Activated naive CD4-positive, alpha-beta T cell treated with anti-CD3 and anti-CD28 coated beads, Interleukin-2, amount 50 U/mL, for 24 hours (primary cell): ENCODE results near the gene FGF5.

Source experiments
- H3K27ac Mint-ChIP-seq: one replicate; pipeline ENCODE4 v1.8.0; 2021; ENCODE audit warnings: mild to moderate bottlenecking, mixed read lengths
- H3K27me3 Mint-ChIP-seq: one replicate; pipeline ENCODE4 v1.8.0; 2021; ENCODE audit warnings: mixed read lengths
- H3K36me3 Mint-ChIP-seq: one replicate; pipeline ENCODE4 v1.8.0; 2021; ENCODE audit warnings: mixed read lengths
- H3K4me1 Mint-ChIP-seq: one replicate; pipeline ENCODE4 v1.8.0; 2021; ENCODE audit warnings: mixed read lengths
- H3K4me3 Mint-ChIP-seq: one replicate; pipeline ENCODE4 v1.8.0; 2021; ENCODE audit warnings: mild to moderate bottlenecking, mixed read lengths
- H3K9me3 Mint-ChIP-seq: one replicate; pipeline ENCODE4 v1.8.0; 2021; ENCODE audit warnings: mixed read lengths

Gene FGF5

DNA sequence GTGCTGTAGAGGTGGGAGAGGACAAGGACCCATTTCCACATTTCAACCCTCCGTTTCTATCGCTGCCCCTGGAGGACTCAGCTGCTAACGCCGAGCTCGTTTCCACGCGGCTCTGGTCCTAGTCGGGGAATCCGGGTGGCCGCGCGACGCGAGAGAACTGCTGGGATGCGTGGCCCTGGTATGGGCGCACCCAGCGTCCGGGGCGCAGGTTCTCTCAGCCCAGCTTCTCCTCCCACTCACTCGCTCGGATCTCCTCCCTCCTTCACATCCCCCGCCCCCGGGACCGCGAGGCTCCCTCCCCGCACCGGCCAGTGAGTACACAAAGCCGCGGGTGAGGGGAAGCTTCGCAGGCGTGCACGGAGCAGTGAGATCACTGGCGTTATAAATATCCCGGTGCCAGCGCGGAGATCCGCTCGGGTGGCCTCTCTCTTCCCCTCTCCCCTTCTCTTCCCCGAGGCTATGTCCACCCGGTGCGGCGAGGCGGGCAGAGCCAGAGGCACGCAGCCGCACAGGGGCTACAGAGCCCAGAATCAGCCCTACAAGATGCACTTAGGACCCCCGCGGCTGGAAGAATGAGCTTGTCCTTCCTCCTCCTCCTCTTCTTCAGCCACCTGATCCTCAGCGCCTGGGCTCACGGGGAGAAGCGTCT, at the start of gene FGF5:
Gene FGF5 (plus strand): TSS at position 412 of the 649 bp plus-strand sequence. CDS start 161 bp downstream, at position 573.
- peak within 1 kb of the TSS; percentile 70 for H3K4me3 Mint-ChIP-seq
- peaks cover 31% of the 10 kb centered on the region for H3K4me1 Mint-ChIP-seq
- H3K36me3 Mint-ChIP-seq: no peaks in the 10 kb centered on the region

GRCh38 chr4:80219301-80220025, 47.0 kb upstream of the FGF5 start:
- no peaks in the 10 kb centered on the region for H3K4me1 Mint-ChIP-seq
- no peaks in the 10 kb centered on the region for H3K36me3 Mint-ChIP-seq
- H3K9me3 Mint-ChIP-seq: no peaks in the 10 kb centered on the region
- H3K4me3 Mint-ChIP-seq: no peak overlapping the region
- no peak overlapping the region for H3K27ac Mint-ChIP-seq
- H3K27me3 Mint-ChIP-seq: peaks cover 12% of the 10 kb centered on the region

More for the DNA sequence above, at the start of gene FGF5:
- no peak within 1 kb of the TSS for H3K27ac Mint-ChIP-seq
- no peaks in the 10 kb centered on the region for H3K9me3 Mint-ChIP-seq
- peaks cover 60% of the 10 kb centered on the region for H3K27me3 Mint-ChIP-seq

DNA sequence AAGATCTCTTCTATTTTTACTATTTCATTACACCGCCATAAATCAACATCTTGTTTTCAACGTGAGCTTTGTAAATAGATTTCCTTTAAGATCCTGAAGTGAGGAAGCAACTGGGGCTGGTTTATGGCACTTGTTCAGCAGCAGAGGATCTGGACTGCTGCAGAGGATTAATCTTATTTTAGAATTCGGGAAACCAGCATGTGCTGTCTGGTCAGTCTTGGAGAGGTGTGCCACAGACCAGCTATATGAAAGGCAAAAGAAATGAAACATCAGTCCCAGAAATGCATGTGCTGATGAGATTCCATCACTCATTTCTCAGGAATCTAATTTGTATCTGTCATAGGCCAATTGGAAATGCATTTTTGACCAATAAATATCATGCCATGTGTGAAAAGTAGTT, 45.8 kb upstream of the FGF5 start:
- Mint-ChIP-seq H3K27me3 (peaks cover 12% of the 10 kb centered on the region), H3K36me3 (no peaks in the 10 kb centered on the region), H3K27ac (no peak overlapping the region), H3K9me3 (no peaks in the 10 kb centered on the region), H3K4me3 (no peak overlapping the region), H3K4me1 (no peaks in the 10 kb centered on the region)

DNA sequence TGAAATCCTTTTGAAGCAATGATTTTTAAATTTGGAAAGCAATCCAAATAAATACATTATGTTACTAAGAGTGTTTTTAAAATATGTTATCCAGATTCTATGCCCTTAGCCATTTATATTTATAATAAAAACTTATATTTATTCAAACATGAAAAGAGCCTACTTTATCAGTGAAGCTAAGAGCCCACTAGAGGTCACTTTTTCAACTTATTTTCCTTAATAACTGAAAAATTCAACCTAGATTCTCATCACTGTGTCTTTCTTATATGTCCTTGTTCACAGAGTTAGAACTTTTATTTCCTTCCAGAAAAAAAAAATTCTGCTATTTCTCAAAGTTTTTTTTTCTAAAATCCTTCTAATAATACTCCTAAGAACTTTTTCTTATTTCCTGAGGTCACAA, 45.3 kb upstream of the FGF5 start:
- Mint-ChIP-seq H3K27me3 (peaks cover 12% of the 10 kb centered on the region), H3K4me1 (no peaks in the 10 kb centered on the region), H3K9me3 (no peaks in the 10 kb centered on the region), H3K4me3 (no peak overlapping the region), H3K36me3 (no peaks in the 10 kb centered on the region), H3K27ac (no peak overlapping the region)

DNA sequence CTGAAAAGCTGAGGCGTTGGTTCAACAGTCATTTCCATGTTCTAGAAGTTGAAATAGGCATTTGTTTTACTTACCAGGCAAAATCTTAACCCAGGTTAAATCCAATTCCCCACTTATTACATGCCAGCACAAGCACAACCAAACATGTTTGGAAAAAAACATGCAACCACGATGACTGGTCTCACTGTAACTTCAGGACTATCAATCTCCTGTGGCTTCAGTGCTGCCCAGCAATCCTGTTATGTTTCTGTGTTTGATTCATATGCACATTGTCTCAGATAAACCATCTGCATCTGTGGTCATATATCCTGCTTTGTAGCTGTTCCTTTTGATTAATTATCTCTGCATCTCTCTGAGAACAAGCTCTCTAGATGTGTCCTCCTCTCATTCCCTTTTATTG, 40.9 kb upstream of the FGF5 start:
- no peaks in the 10 kb centered on the region for H3K36me3 Mint-ChIP-seq
- H3K4me3 Mint-ChIP-seq: no peak overlapping the region
- peaks cover 21% of the 10 kb centered on the region for H3K27me3 Mint-ChIP-seq

GRCh38 chr4:80226094-80226493, 40.4 kb upstream of the FGF5 start:
- no peaks in the 10 kb centered on the region for H3K4me1 Mint-ChIP-seq
- H3K9me3 Mint-ChIP-seq: no peaks in the 10 kb centered on the region
- no peak overlapping the region for H3K4me3 Mint-ChIP-seq
- H3K36me3 Mint-ChIP-seq: no peaks in the 10 kb centered on the region
- peaks cover 19% of the 10 kb centered on the region for H3K27me3 Mint-ChIP-seq
- H3K27ac Mint-ChIP-seq: no peak overlapping the region

More for the DNA sequence above, 40.9 kb upstream of the FGF5 start:
- Mint-ChIP-seq H3K4me1 (no peaks in the 10 kb centered on the region), H3K27ac (no peak overlapping the region), H3K9me3 (no peaks in the 10 kb centered on the region)

DNA sequence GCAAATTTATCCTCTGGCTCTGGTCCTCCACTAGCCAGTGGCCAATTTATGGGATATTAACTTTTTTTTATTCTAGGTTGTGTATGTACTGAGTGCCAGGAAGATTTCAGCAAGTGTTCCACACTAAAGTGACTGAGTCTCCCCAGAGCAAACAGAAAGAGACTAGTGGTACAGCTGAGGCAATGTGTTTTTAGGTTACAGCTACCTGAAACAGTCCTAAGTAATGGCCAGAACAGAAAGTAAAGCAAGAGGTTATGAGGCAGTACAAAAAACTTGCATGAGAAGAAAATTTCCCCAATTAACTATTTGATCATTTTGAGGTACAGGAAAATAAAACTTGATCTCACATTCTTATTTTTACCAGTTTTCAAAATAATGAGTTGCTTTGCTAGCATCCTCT, 38.0 kb upstream of the FGF5 start:
- Mint-ChIP-seq H3K36me3 (no peaks in the 10 kb centered on the region), H3K27me3 (peaks cover 19% of the 10 kb centered on the region), H3K4me1 (no peaks in the 10 kb centered on the region), H3K9me3 (no peaks in the 10 kb centered on the region), H3K4me3 (no peak overlapping the region), H3K27ac (no peak overlapping the region)

DNA sequence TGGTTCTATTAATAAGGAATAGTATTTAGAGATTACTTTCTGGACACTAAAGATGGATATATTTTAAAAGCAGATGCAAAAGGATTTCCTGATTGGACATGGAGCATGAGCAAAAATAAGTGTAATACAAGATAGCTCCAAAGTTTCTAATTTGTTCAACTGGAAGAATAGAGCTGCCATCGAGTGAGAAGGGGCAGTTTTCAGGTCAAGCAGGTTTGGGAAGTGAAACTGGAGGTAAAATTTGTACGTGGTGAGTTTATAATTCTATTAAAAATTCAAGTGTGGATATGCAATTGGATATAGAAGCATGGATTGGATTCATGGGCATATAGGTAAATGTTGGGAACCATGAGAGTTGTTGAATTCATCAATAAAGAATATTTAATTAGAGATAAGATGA, 37.3 kb upstream of the FGF5 start:
- no peak overlapping the region for H3K27ac Mint-ChIP-seq
- peaks cover 22% of the 10 kb centered on the region for H3K27me3 Mint-ChIP-seq
- no peak overlapping the region for H3K4me3 Mint-ChIP-seq
- no peaks in the 10 kb centered on the region for H3K4me1 Mint-ChIP-seq
- no peaks in the 10 kb centered on the region for H3K9me3 Mint-ChIP-seq
- H3K36me3 Mint-ChIP-seq: no peaks in the 10 kb centered on the region

DNA sequence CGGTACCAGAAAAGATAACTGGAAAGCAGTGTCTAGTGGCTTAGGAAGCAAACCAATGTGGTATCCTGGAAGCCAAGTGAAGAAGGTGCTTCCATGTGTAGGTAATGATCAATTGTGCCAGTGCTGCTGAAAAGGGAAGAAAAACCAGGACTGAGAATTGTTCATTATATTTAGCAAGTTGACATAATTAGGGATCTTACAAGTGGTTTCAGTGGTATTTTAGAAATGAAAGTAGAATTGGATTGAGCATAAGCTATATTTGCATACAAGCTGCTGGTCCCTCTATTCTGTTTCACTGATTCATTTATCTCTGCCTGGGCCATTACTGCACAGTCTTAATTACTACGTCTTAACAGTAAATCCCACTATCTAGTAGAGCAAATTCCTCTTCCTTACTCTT, 36.9 kb upstream of the FGF5 start:
- Mint-ChIP-seq H3K9me3 (no peaks in the 10 kb centered on the region), H3K27me3 (peaks cover 22% of the 10 kb centered on the region), H3K4me3 (no peak overlapping the region), H3K4me1 (no peaks in the 10 kb centered on the region), H3K27ac (no peak overlapping the region), H3K36me3 (no peaks in the 10 kb centered on the region)

DNA sequence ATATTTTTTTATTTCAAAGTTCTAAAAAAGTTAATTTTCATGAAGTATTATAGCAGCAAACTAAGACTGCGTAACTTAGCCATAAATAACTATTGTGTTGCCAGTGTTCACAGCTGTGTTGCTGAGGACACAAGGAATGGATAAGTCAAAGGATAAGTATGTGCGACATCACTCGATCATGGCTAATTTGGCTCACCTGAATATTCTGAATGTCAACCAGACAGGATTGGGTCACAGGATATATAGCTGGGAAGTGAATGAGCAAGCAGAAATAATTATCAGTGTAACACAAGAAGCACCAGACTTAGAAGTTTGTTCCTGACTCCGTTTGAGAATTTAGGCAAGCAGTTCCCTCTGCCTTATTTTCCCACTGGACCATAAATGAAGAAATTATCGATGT, 35.3 kb upstream of the FGF5 start:
- Mint-ChIP-seq H3K27ac (no peak overlapping the region), H3K4me1 (no peaks in the 10 kb centered on the region), H3K27me3 (peaks cover 26% of the 10 kb centered on the region), H3K9me3 (no peaks in the 10 kb centered on the region), H3K4me3 (no peak overlapping the region), H3K36me3 (no peaks in the 10 kb centered on the region)

- Mint-ChIP-seq H3K36me3 (no peaks in the 10 kb centered on the region), H3K27ac (no peak overlapping the region), H3K9me3 (no peaks in the 10 kb centered on the region), H3K4me3 (no peak overlapping the region), H3K27me3 (peaks cover 29% of the 10 kb centered on the region), H3K4me1 (no peaks in the 10 kb centered on the region)
Measured at GRCh38 chr4:80232707-80233370, 33.6 kb upstream of the FGF5 start.

- H3K27me3 Mint-ChIP-seq: peaks cover 27% of the 10 kb centered on the region
- H3K27ac Mint-ChIP-seq: no peak overlapping the region
- H3K9me3 Mint-ChIP-seq: no peaks in the 10 kb centered on the region
- no peaks in the 10 kb centered on the region for H3K36me3 Mint-ChIP-seq
- H3K4me1 Mint-ChIP-seq: no peaks in the 10 kb centered on the region
- H3K4me3 Mint-ChIP-seq: no peak overlapping the region
Measured at GRCh38 chr4:80233390-80233789, 33.1 kb upstream of the FGF5 start.

GRCh38 chr4:80235451-80235850, 31.0 kb upstream of the FGF5 start:
- Mint-ChIP-seq H3K9me3 (no peaks in the 10 kb centered on the region), H3K27me3 (peaks cover 16% of the 10 kb centered on the region), H3K4me1 (no peaks in the 10 kb centered on the region), H3K4me3 (no peak overlapping the region), H3K27ac (no peak overlapping the region), H3K36me3 (no peaks in the 10 kb centered on the region)

- H3K9me3 Mint-ChIP-seq: no peaks in the 10 kb centered on the region
- no peaks in the 10 kb centered on the region for H3K36me3 Mint-ChIP-seq
- no peak overlapping the region for H3K4me3 Mint-ChIP-seq
- peaks cover 12% of the 10 kb centered on the region for H3K27me3 Mint-ChIP-seq
- no peak overlapping the region for H3K27ac Mint-ChIP-seq
- no peaks in the 10 kb centered on the region for H3K4me1 Mint-ChIP-seq
Measured at GRCh38 chr4:80237992-80238391, 28.5 kb upstream of the FGF5 start.

GRCh38 chr4:80239480-80240150, 26.8 kb upstream of the FGF5 start:
- H3K4me1 Mint-ChIP-seq: no peaks in the 10 kb centered on the region
- no peak overlapping the region for H3K4me3 Mint-ChIP-seq
- H3K36me3 Mint-ChIP-seq: no peaks in the 10 kb centered on the region
- H3K27ac Mint-ChIP-seq: no peak overlapping the region
- H3K9me3 Mint-ChIP-seq: no peaks in the 10 kb centered on the region
- H3K27me3 Mint-ChIP-seq: peaks cover 9% of the 10 kb centered on the region

GRCh38 chr4:80240976-80241375, 25.5 kb upstream of the FGF5 start:
- Mint-ChIP-seq H3K4me3 (no peak overlapping the region), H3K27me3 (peaks cover 7% of the 10 kb centered on the region), H3K4me1 (no peaks in the 10 kb centered on the region), H3K9me3 (no peaks in the 10 kb centered on the region), H3K36me3 (no peaks in the 10 kb centered on the region), H3K27ac (no peak overlapping the region)
